Nephron (organoid): ENCODE data around the gene DIP2B.

Experiments used
- H3K27ac Mint-ChIP-seq, 3 experiments: 2 replicates each; pipeline ENCODE4 v1.8.0; 2020; ENCODE audit warnings: mixed read lengths in 3 of 3, mild to moderate bottlenecking in 2 of 3, moderate library complexity in 1 of 3
- H3K27me3 Mint-ChIP-seq: 2 replicates; pipeline ENCODE4 v1.8.0; 2021; ENCODE audit warnings: low read depth, mild to moderate bottlenecking, moderate library complexity, mixed read lengths
- H3K36me3 Mint-ChIP-seq: 2 replicates; pipeline ENCODE4 v1.8.0; 2020; ENCODE audit warnings: low read depth, mixed read lengths
- H3K4me1 Mint-ChIP-seq: 2 replicates; pipeline ENCODE4 v1.8.0; 2020; ENCODE audit warnings: mixed read lengths
- H3K4me3 Mint-ChIP-seq, 3 experiments: 2 replicates each; pipeline ENCODE4 v1.8.0; 2020; ENCODE audit warnings: mild to moderate bottlenecking in 3 of 3, mixed read lengths in 3 of 3, moderate library complexity in 2 of 3
- H3K9me3 Mint-ChIP-seq: 2 replicates; pipeline ENCODE4 v1.8.0; 2020; ENCODE audit warnings: mixed read lengths
- TF ChIP-seq, protein P1 (sequence below), 3 experiments: fragments of 200-600 bp; sonication (generic); IDR thresholded peaks; one replicate each; pipeline ENCODE4 v1.5.0; 2021; ENCODE audit warnings: antibody characterized with exemption in 3 of 3; ENCODE audit not compliant: unreplicated experiment in 3 of 3

DIP2B gene

DNA sequence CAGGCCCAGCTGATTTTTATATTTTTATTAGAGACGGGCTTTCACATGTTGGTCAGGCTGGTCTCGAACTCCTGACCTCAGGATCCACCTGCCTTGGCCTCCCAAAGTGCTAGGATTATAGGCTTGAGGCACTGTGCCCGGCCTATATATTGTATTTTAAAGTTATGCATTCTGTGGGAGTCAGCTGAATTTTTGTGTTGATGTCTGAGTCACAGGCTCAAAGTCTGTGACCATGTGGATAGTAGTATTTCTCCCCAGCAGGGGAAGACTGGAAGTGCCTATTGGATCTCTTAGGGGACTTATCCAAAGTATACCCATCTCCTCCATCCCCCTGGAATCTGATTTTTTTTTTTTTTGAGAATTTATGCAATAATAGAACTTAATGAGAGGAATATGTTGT is 215.3 kb downstream of the DIP2B start:
- TF ChIP-seq, protein P1, sequence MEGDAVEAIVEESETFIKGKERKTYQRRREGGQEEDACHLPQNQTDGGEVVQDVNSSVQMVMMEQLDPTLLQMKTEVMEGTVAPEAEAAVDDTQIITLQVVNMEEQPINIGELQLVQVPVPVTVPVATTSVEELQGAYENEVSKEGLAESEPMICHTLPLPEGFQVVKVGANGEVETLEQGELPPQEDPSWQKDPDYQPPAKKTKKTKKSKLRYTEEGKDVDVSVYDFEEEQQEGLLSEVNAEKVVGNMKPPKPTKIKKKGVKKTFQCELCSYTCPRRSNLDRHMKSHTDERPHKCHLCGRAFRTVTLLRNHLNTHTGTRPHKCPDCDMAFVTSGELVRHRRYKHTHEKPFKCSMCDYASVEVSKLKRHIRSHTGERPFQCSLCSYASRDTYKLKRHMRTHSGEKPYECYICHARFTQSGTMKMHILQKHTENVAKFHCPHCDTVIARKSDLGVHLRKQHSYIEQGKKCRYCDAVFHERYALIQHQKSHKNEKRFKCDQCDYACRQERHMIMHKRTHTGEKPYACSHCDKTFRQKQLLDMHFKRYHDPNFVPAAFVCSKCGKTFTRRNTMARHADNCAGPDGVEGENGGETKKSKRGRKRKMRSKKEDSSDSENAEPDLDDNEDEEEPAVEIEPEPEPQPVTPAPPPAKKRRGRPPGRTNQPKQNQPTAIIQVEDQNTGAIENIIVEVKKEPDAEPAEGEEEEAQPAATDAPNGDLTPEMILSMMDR (IDR thresholded peaks at IDR 0.05; ENCODE audit: unreplicated experiment in 3 of 3) = no peak
- Mint-ChIP-seq H3K36me3 (peaks cover 70% of the 10 kb centered on the region), H3K27me3 (no peaks in the 10 kb centered on the region), H3K27ac (no peak overlapping the region), H3K9me3 (no peaks in the 10 kb centered on the region), H3K4me1 (peaks cover 12% of the 10 kb centered on the region), H3K4me3 (no peak overlapping the region)

DNA sequence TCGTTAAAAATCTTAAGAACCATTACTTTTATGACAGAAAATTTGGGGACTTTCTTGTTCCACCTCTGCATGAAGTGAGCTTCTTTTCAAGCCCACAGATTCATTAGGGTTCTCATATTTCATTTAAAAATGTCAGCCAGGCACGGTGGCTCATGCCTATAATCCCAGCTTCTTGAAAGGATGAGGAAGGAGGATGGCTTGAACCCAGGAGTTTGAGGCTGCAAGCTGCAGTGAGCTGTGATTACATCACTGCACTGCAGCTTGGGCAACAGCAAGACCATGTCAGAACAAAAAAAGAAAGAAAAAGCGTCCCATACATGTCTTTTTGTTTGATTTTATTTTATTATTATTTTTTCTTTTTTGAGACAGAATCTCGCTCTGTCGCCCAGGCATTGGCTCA is 215.7 kb downstream of the DIP2B start:
- Mint-ChIP-seq H3K4me3 (no peak overlapping the region), H3K36me3 (peaks cover 69% of the 10 kb centered on the region), H3K27ac (no peak overlapping the region), H3K4me1 (peaks cover 14% of the 10 kb centered on the region), H3K27me3 (no peaks in the 10 kb centered on the region), H3K9me3 (no peaks in the 10 kb centered on the region)
- TF ChIP-seq, protein P1 (IDR thresholded peaks at IDR 0.05; ENCODE audit: unreplicated experiment in 3 of 3) = no peak

DNA sequence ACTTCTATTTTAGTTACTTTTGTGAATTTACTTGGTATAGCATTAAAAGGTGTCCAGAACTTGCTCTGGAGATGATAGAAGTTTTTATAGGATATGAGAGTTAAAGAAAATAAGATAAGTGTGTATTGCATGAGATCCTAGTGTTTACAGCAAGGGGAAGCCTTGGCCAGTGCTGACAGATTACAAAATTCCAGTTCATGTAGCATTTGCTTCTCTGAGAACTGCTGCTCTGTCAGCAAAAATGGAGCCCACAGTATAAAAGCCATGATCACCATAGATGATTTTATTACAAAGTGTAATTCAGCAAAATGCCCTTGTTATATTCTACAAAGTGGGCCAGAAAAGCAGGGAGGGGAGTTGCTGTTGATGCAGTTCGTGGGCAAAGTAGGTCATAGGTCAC is 219.1 kb downstream of the DIP2B start:
- H3K4me3 Mint-ChIP-seq = no peak overlapping the region
- no peaks in the 10 kb centered on the region for H3K27me3 Mint-ChIP-seq
- no peaks in the 10 kb centered on the region for H3K9me3 Mint-ChIP-seq

DNA sequence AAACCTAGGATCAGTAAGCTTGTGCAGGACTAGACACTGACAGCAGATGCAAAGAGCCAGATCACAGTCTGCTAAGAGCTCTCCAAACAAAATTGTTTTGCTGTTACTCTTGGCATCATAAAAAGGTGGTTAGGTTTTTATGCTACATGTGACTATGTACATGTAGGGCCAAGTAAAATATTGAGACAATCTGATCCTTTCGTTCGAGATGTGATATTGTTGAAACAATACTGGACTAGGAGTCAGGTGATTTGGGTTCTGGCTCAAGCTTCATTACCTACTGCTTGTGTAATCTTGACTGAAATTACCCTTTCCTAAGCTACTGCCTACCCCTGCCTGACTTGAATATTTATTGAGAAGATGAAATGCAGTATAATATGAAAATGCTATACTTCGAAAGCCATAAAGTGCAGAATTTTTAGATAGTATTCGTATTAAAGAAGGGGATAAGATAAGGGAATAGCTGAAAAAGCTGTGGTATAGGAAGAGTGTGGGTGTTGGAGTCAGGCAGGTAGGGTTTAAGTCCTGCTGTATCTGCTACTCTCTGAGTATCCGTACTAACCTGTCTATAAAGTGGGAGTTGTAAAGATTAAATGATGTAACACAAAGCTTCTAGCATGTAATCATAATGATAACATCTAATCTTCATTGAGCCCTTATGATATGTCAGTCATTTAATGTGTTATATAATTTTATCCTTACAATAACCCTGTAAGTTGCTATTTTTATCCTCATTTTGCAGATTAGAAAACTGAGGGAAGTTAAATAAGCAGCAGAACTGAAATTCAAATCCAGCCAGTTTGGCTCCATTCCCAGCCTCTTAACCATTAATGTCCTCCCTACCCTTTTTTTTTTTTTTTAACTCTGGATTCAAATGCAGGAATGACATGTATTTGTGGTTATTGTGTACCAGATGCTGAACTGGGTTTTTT is 220.5 kb downstream of the DIP2B start:
- Mint-ChIP-seq H3K27ac (peak overlapping the region in 2 of 3 experiments; percentile 1 to 64), H3K36me3 (peaks cover 77% of the 10 kb centered on the region), H3K4me1 (peaks cover 28% of the 10 kb centered on the region), H3K4me3 (no peak overlapping the region), H3K27me3 (no peaks in the 10 kb centered on the region), H3K9me3 (no peaks in the 10 kb centered on the region)
- TF ChIP-seq, protein P1 (IDR thresholded peaks at IDR 0.05; ENCODE audit: unreplicated experiment in 3 of 3) = no peak

More for the DNA sequence above, 219.1 kb downstream of the DIP2B start:
- TF ChIP-seq, protein P1 (IDR thresholded peaks at IDR 0.05; ENCODE audit: unreplicated experiment in 3 of 3) = no peak
- H3K4me1 Mint-ChIP-seq = peaks cover 24% of the 10 kb centered on the region
- H3K27ac Mint-ChIP-seq = peak overlapping the region; percentile 12 to 64 (median 41)
- peaks cover 73% of the 10 kb centered on the region for H3K36me3 Mint-ChIP-seq

DNA sequence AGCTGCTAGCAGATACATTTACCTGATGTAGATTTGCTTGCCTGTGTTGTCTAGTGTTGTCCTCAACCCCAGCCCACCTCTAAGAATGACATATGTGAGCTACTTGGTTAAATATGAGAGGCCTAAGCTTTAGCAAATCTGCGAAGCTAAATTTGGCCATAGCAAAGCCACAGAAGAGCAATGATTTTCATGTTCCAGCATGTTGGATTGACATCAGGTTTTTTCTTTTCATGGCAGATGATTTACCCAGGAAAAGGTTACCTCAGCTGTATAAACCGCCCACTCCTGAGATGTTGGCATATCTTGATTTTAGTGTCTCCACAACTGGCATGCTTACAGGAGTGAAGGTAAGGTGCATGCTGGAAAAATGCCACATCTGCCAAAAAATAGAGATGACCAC is 222.7 kb downstream of the DIP2B start:
- peaks cover 77% of the 10 kb centered on the region for H3K36me3 Mint-ChIP-seq
- TF ChIP-seq, protein P1 (IDR thresholded peaks at IDR 0.05; ENCODE audit: unreplicated experiment in 3 of 3) = no peak
- H3K4me1 Mint-ChIP-seq = peaks cover 28% of the 10 kb centered on the region
- H3K27me3 Mint-ChIP-seq = no peaks in the 10 kb centered on the region
- no peak overlapping the region for H3K4me3 Mint-ChIP-seq
- H3K27ac Mint-ChIP-seq = peak overlapping the region in 1 of 3 experiments; percentile 31
- H3K9me3 Mint-ChIP-seq = no peaks in the 10 kb centered on the region
